Tibial nerve (tissue), 3 donors: ENCODE data around the gene NCAM1.

ENCODE experiments used
- CTCF ChIP-seq, 5 experiments: fragments of 200-600 bp in 3 of 5; fragments of 450-650 bp in 2 of 5; sonication (generic) in 3 of 5; IDR thresholded peaks; one replicate each; pipeline ENCODE4 v1.5.1; 2016 to 2019; ENCODE audit warnings: antibody characterized with exemption in 5 of 5, mild to moderate bottlenecking in 3 of 5, moderate library complexity in 2 of 5
- POLR2A ChIP-seq, 2 donors: fragments of 450-650 bp; IDR thresholded peaks; one replicate each; pipeline ENCODE4 v1.6.1; 2017; ENCODE audit warnings: antibody characterized with exemption in 2 of 2, mild to moderate bottlenecking in 2 of 2, moderate library complexity in 2 of 2

GRCh38 chr11:113271551-113272245, 310.5 kb downstream of the NCAM1 start:
- no peak for TF ChIP-seq CTCF (IDR thresholded peaks at IDR 0.05)
- no peak for TF ChIP-seq POLR2A (IDR thresholded peaks at IDR 0.05)
